Small intestine (tissue), 7 donors: ENCODE results near the gene PNKP. TPM values are rescaled to one million over a fixed set of nuclear protein-coding genes. Genes with fewer than 3 reads are reported as not detected.
A peak's percentile ranks its signal among the peaks of the same experiment; 100 is the strongest.

Source experiments
- DNase-seq, 2 donors: peaks; one replicate each; pipeline versions ENCODE4 v3.0.0 to v3.0.0-alpha.2; 2013
- FAIRE-seq: peaks from 2 replicates; lab custom pipeline; 2012; peaks lifted over from hg19 to GRCh38; lab: Jason Lieb, UNC
- H3K27ac ChIP-seq, 3 donors: one replicate each; pipeline ENCODE4 v1.5.1; 2013; ENCODE audit warnings: low read length in 2 of 3, mild to moderate bottlenecking in 2 of 3, control low read depth in 1 of 3, inconsistent platforms in 1 of 3, low read depth in 1 of 3, moderate library complexity in 1 of 3
- H3K27me3 ChIP-seq, 3 donors: one replicate each; pipeline ENCODE4 v1.6.1; 2013; ENCODE audit warnings: low read length in 3 of 3, inconsistent platforms in 1 of 3; ENCODE audit not compliant: control insufficient read depth in 3 of 3, insufficient read depth in 3 of 3
- H3K36me3 ChIP-seq, 3 donors: one replicate each; pipeline ENCODE4 v1.6.1; 2013; ENCODE audit warnings: low read length in 3 of 3, inconsistent platforms in 1 of 3, low read depth in 1 of 3, mild to moderate bottlenecking in 1 of 3, moderate library complexity in 1 of 3; ENCODE audit not compliant: control insufficient read depth in 3 of 3, insufficient read depth in 2 of 3
- H3K4me1 ChIP-seq, 3 donors: one replicate each; pipeline ENCODE4 v1.6.1; 2013; ENCODE audit warnings: low read length in 2 of 3, inconsistent platforms in 1 of 3, low read depth in 1 of 3, mild to moderate bottlenecking in 1 of 3, moderate library complexity in 1 of 3; ENCODE audit not compliant: control insufficient read depth in 3 of 3, insufficient read depth in 2 of 3
- H3K4me3 ChIP-seq, 3 donors: one replicate each; pipeline ENCODE4 v1.5.1; 2013; ENCODE audit warnings: low read length in 3 of 3, control low read depth in 1 of 3, inconsistent platforms in 1 of 3, low read depth in 1 of 3, mild to moderate bottlenecking in 1 of 3, moderate library complexity in 1 of 3
- H3K9me3 ChIP-seq, 2 donors: one replicate each; pipeline ENCODE4 v1.6.1; 2013; ENCODE audit warnings: low read depth in 1 of 2, low read length in 1 of 2; ENCODE audit not compliant: control insufficient read depth in 2 of 2, insufficient read depth in 1 of 2
- WGBS, 3 donors: extraction: QIAGEN DNeasy Blood & Tissue Kit; methylation state at CpG; one replicate each; pipeline ENCODE4 v1.1.7; 2013; 5-methylcytosine and 5-hydroxymethylcytosine counted together
- polyA plus RNA-seq, 4 donors: library from polyadenylated mRNA; stranded (reverse) in 3 of 4; unstranded in 1 of 4; fragments of 200-250 nt in 3 of 4; fragments of 120-200 nt in 1 of 4; gene quantifications; one replicate each; pipeline versions ENCODE4 v1.2.1 to v1.2.3, GENCODE V29; 2013
- donor health status: healthy with polysubstance abuse.
- donor health status: control.
- donor health status: control.
- donor health status: Bipolar disorder and iron deficiency.
- donor health status: healthy.

Gene PNKP
- polyA plus RNA-seq, 4 donors = 45.9 to 57.0 (median 49.7) TPM

GRCh38 chr19:49894011-49894664 lies 26.8 kb upstream of the PNKP start:
- Histone ChIP-seq H3K4me1 (peaks cover 0 to 10% (median 2%) of the 10 kb centered on the region in 3 donors), H3K27ac (no peak overlapping the region), H3K36me3 (peaks cover 0 to 4% (median 0%) of the 10 kb centered on the region in 3 donors), H3K27me3 (peaks cover 0 to 18% (median 0%) of the 10 kb centered on the region in 3 donors), H3K9me3 (peaks cover 0 to 6% of the 10 kb centered on the region in 2 donors), H3K4me3 (no peak overlapping the region)
- 88 to 91% (median 89%) methylated on average over 18 of the region's 18 CpGs for WGBS, 3 donors
- FAIRE-seq (no peak), DNase-seq (no peak)

GRCh38 chr19:49892716-49893115 lies 25.3 kb upstream of the PNKP start:
- Histone ChIP-seq H3K36me3 (peaks cover 0 to 10% (median 0%) of the 10 kb centered on the region in 3 donors), H3K4me1 (peaks cover under 1 to 13% (median 2%) of the 10 kb centered on the region in 3 donors), H3K9me3 (peaks cover 0 to 6% of the 10 kb centered on the region in 2 donors), H3K27me3 (peaks cover 0 to 18% (median 0%) of the 10 kb centered on the region in 3 donors), H3K4me3 (no peak overlapping the region), H3K27ac (no peak overlapping the region)
- no peak for FAIRE-seq
- WGBS, 3 donors = 86 to 90% (median 89%) methylated on average over 1 of the region's 1 CpG
- DNase-seq = no peak

GRCh38 chr19:49891393-49891792 lies 24.0 kb upstream of the PNKP start:
- 78 to 90% (median 88%) methylated on average over 17 of the region's 17 CpGs for WGBS, 3 donors

GRCh38 chr19:49890349-49891311 lies 23.3 kb upstream of the PNKP start:
- peaks cover 0 to 6% of the 10 kb centered on the region in 2 donors for H3K9me3 ChIP-seq
- peaks cover 0 to 18% (median 0%) of the 10 kb centered on the region in 3 donors for H3K27me3 ChIP-seq
- H3K4me3 ChIP-seq = peak overlapping the region in 1 of 3 donors; percentile 13
- peaks cover 0 to 22% (median 0%) of the 10 kb centered on the region in 3 donors for H3K36me3 ChIP-seq
- FAIRE-seq = no peak
- no peak overlapping the region for H3K27ac ChIP-seq
- 11 to 14% (median 13%) methylated on average over 48 to 69 of the region's 69 CpGs for WGBS, 3 donors
- peaks cover 2 to 12% (median 5%) of the 10 kb centered on the region in 3 donors for H3K4me1 ChIP-seq
- DNase-seq = peak in 1 of 2 donors; percentile 67

More at GRCh38 chr19:49891393-49891792, 24.0 kb upstream of the PNKP start:
- H3K9me3 ChIP-seq = peaks cover 0 to 6% of the 10 kb centered on the region in 2 donors
- H3K4me3 ChIP-seq = no peak overlapping the region
- peaks cover 2 to 12% (median 5%) of the 10 kb centered on the region in 3 donors for H3K4me1 ChIP-seq
- FAIRE-seq (no peak), DNase-seq (no peak)
- peaks cover 0 to 18% (median 0%) of the 10 kb centered on the region in 3 donors for H3K27me3 ChIP-seq
- H3K36me3 ChIP-seq = peaks cover 0 to 19% (median 0%) of the 10 kb centered on the region in 3 donors
- no peak overlapping the region for H3K27ac ChIP-seq

- H3K4me1 ChIP-seq = peaks cover 2 to 12% (median 5%) of the 10 kb centered on the region in 3 donors
- H3K9me3 ChIP-seq = peaks cover 0 to 6% of the 10 kb centered on the region in 2 donors
- H3K27ac ChIP-seq = no peak overlapping the region
- peak overlapping the region in 1 of 3 donors; percentile 13 for H3K4me3 ChIP-seq
- H3K27me3 ChIP-seq = peaks cover 0 to 18% (median 0%) of the 10 kb centered on the region in 3 donors
- DNase-seq = peak; percentile 64 to 90
- 24 to 38% (median 32%) methylated on average over 63 to 71 of the region's 71 CpGs for WGBS, 3 donors
- peaks cover 2 to 28% (median 2%) of the 10 kb centered on the region in 3 donors for H3K36me3 ChIP-seq
- FAIRE-seq = no peak
Measured at GRCh38 chr19:49889687-49890348, 22.4 kb upstream of the PNKP start.

GRCh38 chr19:49889038-49889686 lies 21.8 kb upstream of the PNKP start:
- no peak for FAIRE-seq
- peaks cover 0 to 6% of the 10 kb centered on the region in 2 donors for H3K9me3 ChIP-seq
- no peak overlapping the region for H3K27ac ChIP-seq
- H3K4me3 ChIP-seq = no peak overlapping the region
- 83 to 90% (median 88%) methylated on average over 23 of the region's 23 CpGs for WGBS, 3 donors
- H3K36me3 ChIP-seq = peaks cover 7 to 34% (median 7%) of the 10 kb centered on the region in 3 donors
- peaks cover 2 to 12% (median 5%) of the 10 kb centered on the region in 3 donors for H3K4me1 ChIP-seq
- H3K27me3 ChIP-seq = peaks cover 0 to 18% (median 0%) of the 10 kb centered on the region in 3 donors
- DNase-seq = no peak

- no peak for FAIRE-seq
- peaks cover 12 to 41% (median 14%) of the 10 kb centered on the region in 3 donors for H3K36me3 ChIP-seq
- peaks cover 0 to 6% of the 10 kb centered on the region in 2 donors for H3K9me3 ChIP-seq
- H3K27me3 ChIP-seq = peaks cover 0 to 18% (median 0%) of the 10 kb centered on the region in 3 donors
- no peak overlapping the region for H3K27ac ChIP-seq
- peak in 1 of 2 donors; percentile 48 for DNase-seq
- H3K4me3 ChIP-seq = no peak overlapping the region
- H3K4me1 ChIP-seq = peaks cover 2 to 12% (median 5%) of the 10 kb centered on the region in 3 donors
- 24 to 63% (median 46%) methylated on average over 13 to 18 of the region's 18 CpGs for WGBS, 3 donors
Measured at GRCh38 chr19:49888510-49888824, 21.1 kb upstream of the PNKP start.
